AG09319 (cell line): ENCODE results near the gene PRR14L.
"Not testable (repeated sequence)": the region's sequence is repeated elsewhere in the genome, so short reads cannot be mapped to it uniquely, and the experiment has no call there.

Experiments
- DNase-seq: peaks from one replicate; pipeline ENCODE4 v3.0.0-alpha.2; 2010; ENCODE audit warnings: low read depth; ENCODE audit errors: extremely low read depth
- TF ChIP-seq, protein P1 (sequence below): IDR thresholded peaks from 2 replicates; pipeline ENCODE4 v1.5.1; 2011; ENCODE audit warnings: low read depth, mild to moderate bottlenecking, inconsistent platforms, low read length, moderate library complexity

Gene PRR14L

DNA sequence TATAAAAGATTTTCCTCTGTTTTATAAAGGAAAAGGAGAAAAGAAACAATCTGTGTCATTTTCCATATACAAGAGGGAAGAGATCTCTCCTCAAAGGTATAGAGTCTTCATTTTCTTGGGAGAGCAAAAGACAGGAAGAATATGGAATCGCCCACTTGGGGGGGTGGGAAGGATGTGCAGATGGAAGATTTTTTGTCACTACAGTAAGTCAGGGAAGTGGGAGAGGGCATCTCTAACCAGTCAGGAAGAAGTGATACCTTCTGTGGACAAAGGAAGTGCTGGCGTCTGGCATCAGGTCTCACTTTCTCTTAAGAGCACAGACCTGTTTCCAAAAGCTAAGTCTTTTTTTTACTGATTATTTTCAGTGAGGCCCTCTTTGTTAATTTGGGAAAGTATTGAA lies 1.4 kb downstream of the PRR14L start:
- TF ChIP-seq, protein P1, sequence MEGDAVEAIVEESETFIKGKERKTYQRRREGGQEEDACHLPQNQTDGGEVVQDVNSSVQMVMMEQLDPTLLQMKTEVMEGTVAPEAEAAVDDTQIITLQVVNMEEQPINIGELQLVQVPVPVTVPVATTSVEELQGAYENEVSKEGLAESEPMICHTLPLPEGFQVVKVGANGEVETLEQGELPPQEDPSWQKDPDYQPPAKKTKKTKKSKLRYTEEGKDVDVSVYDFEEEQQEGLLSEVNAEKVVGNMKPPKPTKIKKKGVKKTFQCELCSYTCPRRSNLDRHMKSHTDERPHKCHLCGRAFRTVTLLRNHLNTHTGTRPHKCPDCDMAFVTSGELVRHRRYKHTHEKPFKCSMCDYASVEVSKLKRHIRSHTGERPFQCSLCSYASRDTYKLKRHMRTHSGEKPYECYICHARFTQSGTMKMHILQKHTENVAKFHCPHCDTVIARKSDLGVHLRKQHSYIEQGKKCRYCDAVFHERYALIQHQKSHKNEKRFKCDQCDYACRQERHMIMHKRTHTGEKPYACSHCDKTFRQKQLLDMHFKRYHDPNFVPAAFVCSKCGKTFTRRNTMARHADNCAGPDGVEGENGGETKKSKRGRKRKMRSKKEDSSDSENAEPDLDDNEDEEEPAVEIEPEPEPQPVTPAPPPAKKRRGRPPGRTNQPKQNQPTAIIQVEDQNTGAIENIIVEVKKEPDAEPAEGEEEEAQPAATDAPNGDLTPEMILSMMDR: no peak
- DNase-seq: no peak

DNA sequence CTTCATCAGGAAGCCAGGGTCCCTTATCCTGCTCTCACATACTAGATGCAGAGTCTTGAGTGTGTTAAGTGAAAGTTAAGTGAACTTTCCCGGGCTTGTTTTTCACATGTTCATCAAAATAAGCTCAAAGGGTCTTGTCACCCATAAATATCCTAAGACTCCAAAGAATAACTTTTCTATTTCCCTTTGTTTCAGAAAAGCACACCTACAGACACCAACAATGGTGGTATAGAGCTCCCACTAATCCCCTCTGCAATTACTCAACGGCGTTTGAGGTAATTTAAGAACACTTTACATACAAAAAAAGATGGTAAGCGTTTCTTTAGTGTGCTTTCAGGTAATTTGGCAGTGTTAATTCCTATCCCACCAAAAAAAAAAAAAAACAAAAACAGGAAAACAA lies 2.5 kb downstream of the PRR14L start:
- DNase-seq: no peak
- TF ChIP-seq, protein P1: no peak

DNA sequence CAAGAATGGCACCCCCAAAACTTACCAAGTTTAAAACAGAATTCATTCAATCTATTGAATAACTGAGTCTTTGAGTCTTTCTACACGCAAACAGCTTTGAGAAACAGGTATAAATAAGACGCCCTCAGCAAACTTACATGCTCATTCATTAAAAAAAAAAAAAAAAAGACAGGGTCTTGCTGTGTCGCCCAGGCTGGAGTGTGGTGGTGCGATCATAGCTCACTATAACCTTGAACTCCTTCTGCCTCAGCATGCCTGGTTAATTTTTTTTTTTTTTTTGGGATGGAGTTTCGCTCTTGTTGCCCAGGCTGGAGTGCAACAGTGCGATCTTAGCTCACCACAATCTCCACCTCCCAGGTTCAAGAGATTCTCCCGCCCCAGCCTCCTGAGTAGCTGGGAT lies 6.1 kb downstream of the PRR14L start:
- TF ChIP-seq, protein P1: no peak
- DNase-seq: no peak

DNA sequence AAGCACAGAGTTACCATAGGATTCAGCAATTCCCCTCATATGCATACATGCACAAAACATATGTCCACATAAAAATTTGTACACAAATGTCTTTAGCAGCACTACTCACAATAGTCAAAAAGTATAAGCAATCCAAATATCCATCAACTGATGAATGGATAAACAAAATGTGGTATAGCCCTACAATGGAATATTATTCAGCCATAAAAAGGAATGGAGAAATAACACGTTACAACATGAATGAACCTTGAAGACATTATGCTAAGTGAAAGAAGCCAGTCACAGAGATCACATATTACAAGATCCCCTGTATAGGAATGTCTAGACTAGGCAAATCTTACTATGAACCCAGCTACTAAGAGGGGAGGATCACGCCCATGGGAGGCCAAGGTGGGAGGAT lies 7.2 kb downstream of the PRR14L start:
- TF ChIP-seq, protein P1: no peak
- no peak for DNase-seq

- TF ChIP-seq, protein P1: no peak
Measured at GRCh38 chr22:31742115-31742514, 7.8 kb downstream of the PRR14L start.

DNA sequence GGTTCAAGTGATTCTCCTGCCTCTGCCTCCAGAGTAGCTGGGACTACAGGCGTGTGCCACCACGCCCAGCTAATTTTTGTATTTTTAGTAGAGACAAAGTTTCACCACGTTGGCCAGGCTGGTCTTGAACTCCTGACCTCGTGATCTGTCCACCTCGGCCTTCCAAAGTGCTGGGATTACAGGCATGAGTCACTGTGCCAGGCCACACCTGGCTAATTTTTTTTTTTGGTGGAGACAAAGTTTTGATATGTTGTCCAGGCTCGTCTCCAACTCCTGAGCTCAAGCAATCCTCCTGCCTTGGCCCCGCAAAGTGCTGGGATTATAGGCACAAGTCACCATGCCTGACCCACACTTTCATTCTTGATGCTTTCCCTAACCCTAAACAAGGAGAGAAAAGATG lies 9.6 kb downstream of the PRR14L start:
- not testable (repeated sequence) for DNase-seq

More at GRCh38 chr22:31742115-31742514, 7.8 kb downstream of the PRR14L start:
- no peak for DNase-seq

- TF ChIP-seq, protein P1: no peak
Measured at GRCh38 chr22:31739795-31740201, 10.1 kb downstream of the PRR14L start.

DNA sequence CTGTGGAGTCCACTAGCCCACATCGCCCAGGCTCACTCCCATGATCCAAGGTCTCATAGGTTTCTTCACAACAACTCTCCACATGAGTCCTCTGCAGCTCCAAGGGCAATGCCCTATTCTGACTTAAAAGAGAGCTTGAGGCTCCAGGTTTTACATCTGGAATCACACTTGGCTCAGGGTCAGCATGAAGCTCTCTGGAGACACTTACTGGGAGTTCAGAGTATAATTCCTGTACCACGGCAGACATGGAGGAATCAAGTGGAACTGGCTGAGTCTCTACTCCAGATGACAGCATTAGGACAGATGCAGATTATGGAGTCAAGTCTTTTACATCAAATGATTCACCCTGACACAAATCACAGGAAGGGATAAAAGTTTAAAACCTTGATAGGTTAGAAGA lies 11.4 kb downstream of the PRR14L start:
- no peak for DNase-seq
- TF ChIP-seq, protein P1: no peak

More at GRCh38 chr22:31739795-31740201, 10.1 kb downstream of the PRR14L start:
- DNase-seq: no peak
